GM18873 (cell line): ENCODE measurements around the gene SLC25A27.
"Not testable (repeated sequence)": the region's sequence is repeated elsewhere in the genome, so short reads cannot be mapped to it uniquely, and the experiment has no call there.

Experiments
- ATAC-seq: cut with Tn5 transposase; IDR thresholded peaks from one replicate; pipeline ENCODE4 v1.9.1; 2021; ENCODE audit warnings: mild to moderate bottlenecking, moderate library complexity, moderate number of reproducible peaks; ENCODE audit not compliant: unreplicated experiment, low FRiP score

The SLC25A27 gene

DNA sequence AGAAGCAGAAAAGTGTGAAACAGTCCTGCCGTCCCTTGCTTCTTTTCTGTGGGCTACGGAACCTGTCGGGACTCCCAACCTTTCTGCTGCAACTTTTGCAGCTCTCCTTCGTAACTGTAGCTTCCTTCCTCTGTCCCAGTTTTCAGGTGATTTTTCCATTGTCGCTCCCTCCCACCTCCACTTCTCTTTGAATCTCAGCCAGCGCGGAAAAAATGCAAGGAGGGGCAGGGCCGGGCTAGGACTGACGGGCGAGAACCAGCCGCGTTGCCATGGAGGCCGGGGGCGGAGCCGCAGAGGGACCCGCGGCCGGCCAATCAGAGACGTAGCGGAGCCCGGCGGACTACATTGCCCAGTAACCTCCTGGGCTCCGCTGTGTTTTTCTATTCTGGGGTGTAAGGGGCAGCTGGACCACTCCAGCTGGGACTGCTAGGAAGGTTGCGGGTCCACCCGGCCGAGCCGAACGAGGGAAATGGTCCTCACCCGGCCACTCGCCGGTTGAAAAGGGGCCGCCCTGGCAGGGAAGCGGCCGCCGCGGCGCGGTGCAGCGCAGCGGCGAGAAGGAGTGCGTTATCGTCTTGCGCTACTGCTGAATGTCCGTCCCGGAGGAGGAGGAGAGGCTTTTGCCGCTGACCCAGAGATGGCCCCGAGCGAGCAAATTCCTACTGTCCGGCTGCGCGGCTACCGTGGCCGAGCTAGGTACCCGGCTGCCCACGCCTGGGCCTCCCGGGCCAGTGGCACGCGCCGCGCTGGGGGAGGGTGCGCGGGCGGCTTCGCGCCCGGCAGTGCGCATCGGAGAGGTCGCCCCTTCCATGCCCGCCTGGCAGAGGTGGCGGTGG, at the start of gene SLC25A27, which contains the start of gene CYP39A1:
Gene SLC25A27 (plus strand): TSS at position 373 of the 836 bp plus-strand sequence. CDS start 218 bp downstream, at position 591.
Gene CYP39A1 (minus strand): TSS at position 216 of the 836 bp plus-strand sequence. CDS start 236 bp downstream, outside the sequence.
- ATAC-seq, result peak; percentile 99

DNA sequence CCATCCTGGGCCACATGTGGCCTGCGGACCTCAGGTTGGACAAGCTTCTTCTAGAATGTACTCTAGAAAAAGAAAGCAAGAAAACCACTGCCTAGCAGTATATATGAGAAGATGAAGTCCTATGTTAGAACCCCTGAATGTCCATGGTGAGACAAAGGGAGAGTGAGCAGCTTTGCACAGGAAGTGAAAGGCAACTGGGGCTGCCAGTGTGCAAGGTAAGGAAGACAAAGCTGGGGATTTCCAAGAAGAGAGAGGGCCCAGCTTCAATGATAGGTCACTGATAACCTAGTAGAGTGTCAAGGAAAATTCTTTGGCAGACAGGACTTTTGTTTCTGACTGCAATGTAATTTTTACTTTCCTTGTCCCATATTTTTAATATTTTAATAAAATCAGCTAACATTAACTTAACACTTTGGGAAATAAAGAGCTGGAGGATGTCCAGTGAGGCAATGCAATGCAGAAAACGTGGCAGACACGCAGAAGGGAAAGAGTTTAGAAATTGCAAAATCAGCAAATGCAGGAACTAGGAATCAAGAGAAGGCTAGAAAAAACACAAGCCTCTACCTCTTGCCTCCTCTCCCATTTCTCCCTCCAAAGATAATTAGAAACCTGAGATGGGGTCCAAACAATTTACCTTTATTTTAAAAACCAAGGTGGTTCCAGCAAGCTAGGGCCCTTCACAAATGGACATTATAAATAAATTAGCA, 47.5 kb upstream of the SLC25A27 start:
- ATAC-seq, result peak; percentile 53

GRCh38 chr6:46606338-46606737, 46.4 kb upstream of the SLC25A27 start:
- ATAC-seq, result no peak

- no peak for ATAC-seq
Measured at GRCh38 chr6:46610862-46611553, 41.8 kb upstream of the SLC25A27 start.

DNA sequence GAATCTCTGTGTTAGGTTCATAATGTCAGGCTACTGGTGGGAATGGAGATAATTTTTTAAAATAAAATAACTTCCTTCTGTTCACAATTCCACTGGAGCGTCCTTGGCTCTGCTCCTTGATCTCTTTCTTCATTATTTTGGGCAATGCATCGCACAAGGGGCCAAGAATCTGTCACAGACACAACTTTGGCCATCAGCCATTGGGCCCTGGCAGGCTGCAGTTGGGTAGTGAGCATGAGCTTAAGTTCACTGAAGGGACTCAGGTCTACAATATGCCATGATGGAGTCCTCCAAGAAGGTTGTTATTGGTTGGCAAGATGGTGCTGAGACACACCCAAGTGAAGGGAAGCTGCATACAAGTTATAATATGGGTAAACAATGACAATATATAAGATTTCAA, 40.1 kb upstream of the SLC25A27 start:
- no peak for ATAC-seq

- ATAC-seq, result no peak
Measured at GRCh38 chr6:46618726-46619125, 34.0 kb upstream of the SLC25A27 start.

DNA sequence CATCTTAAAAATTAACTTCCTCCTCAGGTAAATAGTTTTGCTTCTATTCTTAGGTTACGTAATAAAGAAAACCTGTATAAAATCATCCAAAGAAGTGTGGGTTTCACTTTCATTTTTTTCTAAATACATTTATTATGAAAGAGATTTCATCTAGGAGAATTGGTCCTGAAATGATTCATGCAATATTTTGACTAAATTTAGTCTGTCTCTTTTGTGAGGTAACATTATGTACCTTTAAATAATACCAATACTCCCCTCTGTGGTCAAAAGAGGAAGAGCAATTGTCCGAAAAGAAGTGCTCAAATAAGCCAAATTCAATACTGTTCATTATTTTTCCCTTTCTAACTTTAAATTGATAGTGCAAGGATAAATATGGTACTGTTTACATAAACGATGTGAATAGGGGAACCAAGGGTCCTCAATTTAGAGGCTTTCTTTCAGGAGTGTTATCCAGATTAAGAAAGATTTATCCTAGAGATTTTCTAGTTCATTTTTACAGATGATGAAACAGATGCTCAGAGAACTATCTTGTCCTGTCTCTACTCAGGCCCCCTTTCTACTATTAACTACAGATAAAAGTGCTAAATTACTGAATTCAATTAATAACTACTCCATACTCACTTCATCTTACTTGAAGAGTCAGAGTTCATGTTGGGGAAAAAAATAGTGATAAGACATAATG, 26.4 kb upstream of the SLC25A27 start:
- no peak for ATAC-seq

DNA sequence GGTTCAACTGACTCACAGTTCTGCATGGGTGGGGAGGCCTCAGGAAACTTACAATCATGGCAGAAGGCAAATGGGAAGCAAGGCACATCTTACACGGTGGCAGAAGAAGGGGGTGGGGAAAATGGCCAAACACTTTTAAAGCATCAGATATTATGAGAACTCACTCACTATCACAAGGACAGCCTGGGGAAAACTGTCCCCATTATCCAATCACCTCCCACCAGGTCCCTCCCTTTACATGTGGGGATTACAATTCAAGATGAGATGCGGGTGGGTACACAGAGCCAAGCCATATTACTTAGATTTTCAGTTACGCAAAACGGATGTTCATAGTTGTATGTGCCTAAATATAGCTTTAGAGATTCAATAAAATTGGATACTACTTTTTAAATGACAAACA, 25.8 kb upstream of the SLC25A27 start:
- ATAC-seq, result no peak

GRCh38 chr6:46628498-46628897, 24.3 kb upstream of the SLC25A27 start:
- no peak for ATAC-seq

DNA sequence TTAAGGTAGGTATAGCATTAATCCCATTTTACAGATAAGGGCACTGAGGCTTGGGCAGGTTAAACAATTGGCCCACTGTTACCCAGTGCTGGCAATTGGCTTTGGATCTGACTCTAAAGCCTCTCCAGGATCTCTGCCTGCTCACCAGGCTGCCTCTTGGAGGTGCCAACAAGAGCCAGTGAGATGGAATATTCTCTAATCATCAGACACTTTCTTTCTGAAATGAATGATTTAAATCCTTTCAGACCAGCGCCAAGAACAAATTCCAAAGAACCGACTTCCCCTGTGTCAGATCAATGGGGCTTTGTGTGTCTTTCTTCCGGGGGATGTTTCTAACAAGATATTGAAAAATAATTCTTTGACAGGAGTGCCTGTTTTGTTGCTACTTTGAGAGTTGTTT, 23.8 kb upstream of the SLC25A27 start:
- no peak for ATAC-seq

DNA sequence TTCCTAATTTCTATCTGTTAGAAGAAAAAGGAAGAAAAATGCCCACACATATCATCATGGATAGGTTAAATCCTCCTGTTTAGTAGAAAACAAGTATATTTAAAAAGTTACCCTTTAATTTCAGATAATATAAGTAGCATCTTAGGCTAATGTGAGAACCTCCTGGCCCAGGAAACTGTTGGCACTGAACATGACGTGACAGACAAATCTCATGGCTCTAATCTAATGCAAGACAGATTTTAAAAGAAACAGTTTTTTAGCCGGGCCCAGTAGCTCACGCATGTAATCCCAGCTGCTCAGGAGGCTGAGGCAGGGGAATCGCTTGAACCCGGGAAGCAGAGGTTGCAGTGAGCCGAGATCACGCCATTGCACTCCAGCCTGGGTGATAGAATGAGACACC, 23.1 kb upstream of the SLC25A27 start:
- ATAC-seq, result no peak

GRCh38 chr6:46632053-46632452, 20.7 kb upstream of the SLC25A27 start:
- ATAC-seq, result no peak

- no peak for ATAC-seq
Measured at GRCh38 chr6:46635462-46635861, 17.3 kb upstream of the SLC25A27 start.

DNA sequence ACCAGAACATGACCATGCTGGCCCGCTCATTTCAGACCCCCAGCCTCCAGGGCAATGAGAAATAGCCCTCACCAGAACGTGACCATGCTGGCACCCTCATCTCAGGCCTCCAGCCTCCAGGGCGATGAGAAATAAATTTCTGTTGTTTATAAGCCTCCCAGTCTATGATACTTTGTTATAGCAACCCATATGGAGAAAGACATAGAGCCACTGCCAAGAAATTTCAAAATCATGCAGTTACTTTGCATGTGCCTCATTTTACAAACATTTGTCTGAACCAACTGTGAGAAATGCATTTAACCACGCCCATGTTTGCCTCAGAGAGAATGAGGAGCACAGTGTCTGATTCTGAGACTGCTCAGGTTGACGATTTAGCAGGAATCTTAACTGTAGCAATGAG, 15.6 kb upstream of the SLC25A27 start:
- ATAC-seq, result no peak

DNA sequence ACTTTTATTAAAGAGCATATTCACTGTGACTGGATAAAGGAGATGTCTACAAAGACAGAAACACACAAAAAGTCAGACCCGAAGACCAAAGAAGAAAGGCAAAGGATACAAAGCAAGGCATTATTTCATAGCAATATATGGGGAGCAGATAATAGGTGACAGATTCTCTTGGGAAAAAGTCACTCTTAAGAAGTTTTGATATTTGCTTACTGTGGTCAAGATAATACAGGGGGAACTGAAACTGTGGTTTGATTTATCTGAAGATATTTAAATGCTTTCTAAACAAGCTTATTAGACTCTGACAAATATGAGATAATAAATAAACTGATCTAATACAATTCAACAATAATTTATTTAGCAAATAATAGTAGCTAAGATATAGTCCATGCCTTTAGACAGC, 14.8 kb upstream of the SLC25A27 start:
- no peak for ATAC-seq

- ATAC-seq, result no peak
Measured at GRCh38 chr6:46638650-46639049, 14.1 kb upstream of the SLC25A27 start.

DNA sequence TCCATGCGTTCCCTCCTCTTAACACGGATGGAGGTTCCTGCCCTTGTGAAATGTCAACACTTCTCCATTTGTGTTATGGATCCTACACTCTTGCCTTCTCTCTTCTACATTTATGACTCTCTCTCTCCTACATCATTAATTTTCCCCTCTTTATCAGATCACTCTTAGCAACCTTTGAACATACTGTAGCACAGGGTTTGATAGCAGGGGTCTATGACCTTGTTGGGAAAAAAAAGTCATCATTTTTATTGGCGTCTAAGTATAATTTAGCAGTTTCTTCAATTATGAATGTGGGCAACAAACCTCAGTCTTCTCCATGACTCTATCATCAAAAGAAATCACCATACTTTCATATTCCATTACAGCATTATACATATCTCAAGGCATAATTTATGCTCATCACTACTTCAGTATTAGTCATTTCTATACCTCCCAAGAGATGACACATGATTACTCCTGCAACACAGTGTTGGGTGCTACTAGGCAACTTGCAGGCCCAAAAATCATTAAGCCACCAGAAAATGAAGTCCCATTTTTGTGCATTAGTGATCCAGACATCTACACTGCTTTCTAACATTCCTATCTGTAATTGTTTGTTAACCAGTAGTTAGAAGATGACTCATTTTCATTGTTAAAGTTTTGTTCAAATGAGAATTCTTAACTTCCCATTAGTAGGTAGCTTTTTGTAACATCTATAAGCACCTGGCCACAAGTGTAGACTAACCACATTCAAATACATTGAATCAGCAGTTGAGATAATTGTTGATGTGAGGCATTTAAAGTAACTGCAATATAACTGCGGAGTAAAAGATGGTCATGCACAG, 9.6 kb upstream of the SLC25A27 start:
- no peak for ATAC-seq

GRCh38 chr6:46645265-46645664, 7.5 kb upstream of the SLC25A27 start:
- ATAC-seq, result no peak

DNA sequence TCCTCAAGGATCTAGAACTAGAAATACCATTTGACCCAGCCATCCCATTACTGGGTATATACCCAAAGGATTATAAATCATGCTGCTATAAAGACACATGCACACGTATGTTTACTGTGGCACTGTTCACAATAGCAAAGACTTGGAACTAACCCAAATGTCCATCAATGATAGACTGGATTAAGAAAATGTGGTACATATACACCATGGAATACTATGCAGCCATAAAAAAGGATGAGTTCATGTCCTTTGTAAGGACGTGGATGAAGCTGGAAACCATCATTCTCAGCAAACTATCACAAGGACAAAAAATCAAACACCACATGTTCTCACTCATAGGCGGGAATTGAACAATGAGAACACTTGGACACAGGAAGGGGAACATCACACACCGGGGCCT, 4.7 kb upstream of the SLC25A27 start:
- ATAC-seq, result not testable (repeated sequence)
